Astrocyte (in vitro differentiated cells and primary cell): ENCODE measurements around the gene CCL17.

Source experiments
- EZH2 ChIP-seq: IDR thresholded peaks from 2 replicates; pipeline ENCODE4 v1.6.1; 2012; ENCODE audit warnings: mild to moderate bottlenecking, low read length, inconsistent platforms; ENCODE audit not compliant: insufficient read depth
- TF ChIP-seq, protein P1 (sequence below): IDR thresholded peaks from 2 replicates; pipeline ENCODE4 v1.5.1; 2011; ENCODE audit warnings: low read depth, mild to moderate bottlenecking, inconsistent platforms, low read length, moderate library complexity; ENCODE audit not compliant: insufficient read depth

DNA sequence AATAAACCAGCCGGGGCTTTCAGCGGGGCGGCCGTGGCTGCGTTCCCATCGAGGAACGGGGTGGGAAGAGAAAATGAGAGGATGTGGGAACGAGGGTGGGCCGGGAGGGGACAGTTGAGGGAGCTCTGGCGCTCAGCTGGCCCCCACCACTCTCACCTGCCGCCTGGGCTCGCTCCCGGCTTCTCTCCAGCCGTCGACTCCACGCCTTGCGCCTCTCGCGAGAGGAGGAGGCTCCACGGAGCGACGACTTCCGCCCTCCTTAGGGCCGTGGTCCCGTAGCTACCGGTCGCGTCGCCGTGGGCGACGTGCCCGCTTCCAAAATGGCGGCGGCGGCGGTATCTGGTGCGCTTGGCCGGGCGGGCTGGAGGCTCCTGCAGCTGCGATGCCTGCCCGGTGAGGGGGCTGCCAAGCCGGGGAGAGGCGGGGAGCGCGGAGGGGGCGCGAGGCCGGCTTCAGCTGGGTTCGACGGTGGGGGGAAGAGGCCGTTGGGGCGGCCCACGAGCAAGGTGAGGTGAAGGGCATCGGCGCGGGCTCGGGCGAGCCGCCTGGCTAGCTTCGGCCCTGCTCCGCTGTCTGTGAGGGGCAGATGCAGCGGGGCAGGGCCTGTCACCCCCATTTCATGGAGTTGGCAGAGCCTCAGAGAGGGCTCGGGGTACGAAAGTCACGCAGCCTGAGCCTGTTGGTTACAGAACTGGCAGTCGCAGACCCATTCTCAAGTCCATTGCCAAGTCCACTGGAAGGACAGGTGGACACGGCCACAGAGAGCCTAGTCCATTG is 42.8 kb downstream of the CCL17 start, which contains the start of the genes CIAPIN1 and COQ9:
- TF ChIP-seq, protein P1, sequence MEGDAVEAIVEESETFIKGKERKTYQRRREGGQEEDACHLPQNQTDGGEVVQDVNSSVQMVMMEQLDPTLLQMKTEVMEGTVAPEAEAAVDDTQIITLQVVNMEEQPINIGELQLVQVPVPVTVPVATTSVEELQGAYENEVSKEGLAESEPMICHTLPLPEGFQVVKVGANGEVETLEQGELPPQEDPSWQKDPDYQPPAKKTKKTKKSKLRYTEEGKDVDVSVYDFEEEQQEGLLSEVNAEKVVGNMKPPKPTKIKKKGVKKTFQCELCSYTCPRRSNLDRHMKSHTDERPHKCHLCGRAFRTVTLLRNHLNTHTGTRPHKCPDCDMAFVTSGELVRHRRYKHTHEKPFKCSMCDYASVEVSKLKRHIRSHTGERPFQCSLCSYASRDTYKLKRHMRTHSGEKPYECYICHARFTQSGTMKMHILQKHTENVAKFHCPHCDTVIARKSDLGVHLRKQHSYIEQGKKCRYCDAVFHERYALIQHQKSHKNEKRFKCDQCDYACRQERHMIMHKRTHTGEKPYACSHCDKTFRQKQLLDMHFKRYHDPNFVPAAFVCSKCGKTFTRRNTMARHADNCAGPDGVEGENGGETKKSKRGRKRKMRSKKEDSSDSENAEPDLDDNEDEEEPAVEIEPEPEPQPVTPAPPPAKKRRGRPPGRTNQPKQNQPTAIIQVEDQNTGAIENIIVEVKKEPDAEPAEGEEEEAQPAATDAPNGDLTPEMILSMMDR = no peak
- no peak for TF ChIP-seq EZH2
